Stomach (tissue), 9 donors: ENCODE measurements around the gene SEC11A. TPM values are rescaled to one million over a fixed set of nuclear protein-coding genes. Genes with fewer than 3 reads are reported as not detected.

Experiments
- DNase-seq, 2 donors: peaks; one replicate each; pipeline versions ENCODE4 v3.0.0 to v3.0.0-alpha.2; 2013 to 2019
- H3K27ac ChIP-seq, 5 donors: fragments of 200-600 bp in 4 of 5; sonication (generic) in 4 of 5; one replicate each; pipeline ENCODE4 v1.5.1; 2013 to 2019; ENCODE audit warnings: mild to moderate bottlenecking in 1 of 5, moderate library complexity in 1 of 5
- H3K27me3 ChIP-seq, 3 donors: fragments of 200-600 bp; sonication (generic); one replicate each; pipeline ENCODE4 v1.5.1; 2017 to 2019; ENCODE audit warnings: mixed run types in 1 of 3
- H3K36me3 ChIP-seq, 4 donors: fragments of 200-600 bp; sonication (generic); 1 replicate in 3 of 4; 2 replicates in 1 of 4; pipeline ENCODE4 v1.5.1; 2016 to 2019
- H3K4me1 ChIP-seq, 4 donors: fragments of 200-600 bp; sonication (generic); one replicate each; pipeline ENCODE4 v1.5.1; 2016 to 2019
- H3K4me3 ChIP-seq, 4 donors: fragments of 200-600 bp; sonication (generic) in 3 of 4; one replicate each; pipeline ENCODE4 v1.5.1; 2016 to 2019; ENCODE audit warnings: mild to moderate bottlenecking in 1 of 4
- H3K9me3 ChIP-seq, 4 donors: fragments of 200-600 bp; sonication (generic); one replicate each; pipeline ENCODE4 v1.5.1; 2016 to 2019
- EP300 ChIP-seq: sonication (generic); formaldehyde crosslinking; IDR thresholded peaks from one replicate; pipeline ENCODE4 v1.6.1; 2017; ENCODE audit warnings: antibody characterized with exemption
- POLR2A ChIP-seq, 4 donors: fragments of 450-650 bp; IDR thresholded peaks; one replicate each; pipeline ENCODE4 v1.6.1; 2016; ENCODE audit warnings: antibody characterized with exemption in 4 of 4, control low read depth in 2 of 4, mild to moderate bottlenecking in 1 of 4, moderate library complexity in 1 of 4
- POLR2AphosphoS5 ChIP-seq, 3 donors: sonication (generic); formaldehyde crosslinking; IDR thresholded peaks; one replicate each; pipeline ENCODE4 v1.6.1; 2016; ENCODE audit warnings: antibody characterized with exemption in 3 of 3
- WGBS, 5 donors: extraction: QIAGEN DNeasy Blood & Tissue Kit in 3 of 5; methylation state at CpG; one replicate each; pipeline versions ENCODE4 v1.1.5 to v1.1.7; 2013 to 2018; 5-methylcytosine and 5-hydroxymethylcytosine counted together
- intact Hi-C: fragments of 100-400 bp; cut with DNase I; formaldehyde crosslinking; loops from one replicate; pipeline ENCODE4 v1.15.1; 2023; ENCODE audit warnings: low total_unique reads
- polyA plus RNA-seq, 3 donors: library from polyadenylated mRNA; stranded (reverse); fragments of 200-250 nt; gene quantifications; one replicate each; pipeline ENCODE4 v1.2.3, GENCODE V29; 2013
- total RNA-seq, 5 donors: library from RNA; depleted of rRNA; stranded (reverse); fragments of >200 nt; gene quantifications; one replicate each; pipeline versions ENCODE4 v1.1.0 to v1.2.3, GENCODE V29; 2014 to 2016
- TF ChIP-seq, protein P1 (sequence below), 7 experiments: fragments of 450-650 bp in 4 of 7; fragments of 200-600 bp in 3 of 7; sonication (generic) in 3 of 7; IDR thresholded peaks; one replicate each; pipeline ENCODE4 v1.5.1; 2016 to 2019; ENCODE audit warnings: antibody characterized with exemption in 7 of 7, control low read depth in 2 of 7, mild to moderate bottlenecking in 1 of 7
- donor health status: healthy with polysubstance abuse.
- donor health status: Bipolar disorder and iron deficiency.
- donor health status: healthy.

The SEC11A gene
- total and polyA plus RNA-seq, 8 donors, result 24.3 to 186 (median 101) TPM

DNA sequence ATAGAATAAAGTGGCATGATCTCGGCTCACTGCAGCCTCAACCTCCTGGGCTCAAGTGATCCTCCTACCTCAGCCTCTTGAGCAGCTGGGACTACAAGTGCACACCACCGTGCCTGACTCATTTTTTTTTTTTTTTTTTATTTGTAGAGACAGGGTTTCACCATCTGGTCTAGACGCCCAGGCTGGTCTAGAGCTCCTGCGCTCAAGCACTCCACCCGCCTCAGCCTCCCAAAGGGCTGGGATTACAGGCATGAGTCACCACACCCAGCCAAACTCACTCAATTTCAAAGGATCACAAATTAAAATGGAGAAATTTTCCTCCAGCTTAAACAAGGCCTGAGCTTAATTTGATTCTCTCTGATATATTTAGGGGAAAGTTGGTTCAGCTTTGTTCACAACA lies 30.6 kb downstream of the SEC11A start:
- no peak for DNase-seq
- H3K4me1 ChIP-seq, result no peaks in the 10 kb centered on the region
- WGBS, 5 donors, result 68 to 79% (median 73%) methylated on average over 5 of the region's 5 CpGs
- no peaks in the 10 kb centered on the region for H3K9me3 ChIP-seq
- TF ChIP-seq EP300 (no peak), POLR2AphosphoS5 (IDR thresholded peaks at IDR 0.05) (no peak), POLR2A (IDR thresholded peaks at IDR 0.05) (no peak)
- TF ChIP-seq, protein P1, sequence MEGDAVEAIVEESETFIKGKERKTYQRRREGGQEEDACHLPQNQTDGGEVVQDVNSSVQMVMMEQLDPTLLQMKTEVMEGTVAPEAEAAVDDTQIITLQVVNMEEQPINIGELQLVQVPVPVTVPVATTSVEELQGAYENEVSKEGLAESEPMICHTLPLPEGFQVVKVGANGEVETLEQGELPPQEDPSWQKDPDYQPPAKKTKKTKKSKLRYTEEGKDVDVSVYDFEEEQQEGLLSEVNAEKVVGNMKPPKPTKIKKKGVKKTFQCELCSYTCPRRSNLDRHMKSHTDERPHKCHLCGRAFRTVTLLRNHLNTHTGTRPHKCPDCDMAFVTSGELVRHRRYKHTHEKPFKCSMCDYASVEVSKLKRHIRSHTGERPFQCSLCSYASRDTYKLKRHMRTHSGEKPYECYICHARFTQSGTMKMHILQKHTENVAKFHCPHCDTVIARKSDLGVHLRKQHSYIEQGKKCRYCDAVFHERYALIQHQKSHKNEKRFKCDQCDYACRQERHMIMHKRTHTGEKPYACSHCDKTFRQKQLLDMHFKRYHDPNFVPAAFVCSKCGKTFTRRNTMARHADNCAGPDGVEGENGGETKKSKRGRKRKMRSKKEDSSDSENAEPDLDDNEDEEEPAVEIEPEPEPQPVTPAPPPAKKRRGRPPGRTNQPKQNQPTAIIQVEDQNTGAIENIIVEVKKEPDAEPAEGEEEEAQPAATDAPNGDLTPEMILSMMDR (IDR thresholded peaks at IDR 0.05), result no peak
- no peak overlapping the region for H3K4me3 ChIP-seq
- H3K27me3 ChIP-seq, result no peaks in the 10 kb centered on the region
- H3K27ac ChIP-seq, result peak overlapping the region in 1 of 5 donors; percentile 8
- intact Hi-C loops, result no loop called here
- peaks cover 8 to 88% (median 75%) of the 10 kb centered on the region in 4 donors for H3K36me3 ChIP-seq

DNA sequence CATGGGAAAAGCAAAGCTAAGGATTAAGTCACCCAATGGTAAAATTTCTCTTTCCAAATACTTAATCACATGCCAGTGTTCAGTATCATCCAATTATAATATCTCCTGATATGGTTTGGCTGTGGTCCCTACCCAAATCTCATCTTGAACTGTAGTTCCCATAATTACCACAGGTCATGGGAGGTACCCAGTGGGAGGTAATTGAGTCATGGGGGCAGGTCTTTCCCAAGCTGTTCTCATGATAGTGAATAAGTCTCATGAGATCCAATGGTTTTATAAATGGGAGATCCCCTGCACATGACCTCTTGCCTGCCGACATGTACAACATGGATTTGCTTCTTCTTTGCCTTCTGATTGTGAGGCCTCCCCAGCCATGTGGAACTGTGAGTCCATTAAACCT lies 31.8 kb downstream of the SEC11A start:
- H3K4me1 ChIP-seq, result no peaks in the 10 kb centered on the region
- H3K9me3 ChIP-seq, result no peaks in the 10 kb centered on the region
- DNase-seq, result no peak
- WGBS, 5 donors, result 33 to 100% (median 67%) methylated on average over 1 of the region's 1 CpG
- no peak overlapping the region for H3K27ac ChIP-seq
- H3K27me3 ChIP-seq, result no peaks in the 10 kb centered on the region
- H3K4me3 ChIP-seq, result no peak overlapping the region
- TF ChIP-seq, protein P1 (IDR thresholded peaks at IDR 0.05), result no peak
- TF ChIP-seq POLR2A (IDR thresholded peaks at IDR 0.05) (no peak), POLR2AphosphoS5 (IDR thresholded peaks at IDR 0.05) (no peak), EP300 (no peak)
- peaks cover 8 to 88% (median 77%) of the 10 kb centered on the region in 4 donors for H3K36me3 ChIP-seq
- intact Hi-C loops, result no loop called here

- peaks cover 7 to 82% (median 76%) of the 10 kb centered on the region in 4 donors for H3K36me3 ChIP-seq
- H3K27me3 ChIP-seq, result no peaks in the 10 kb centered on the region
- H3K4me3 ChIP-seq, result no peak overlapping the region
- TF ChIP-seq POLR2AphosphoS5 (IDR thresholded peaks at IDR 0.05), result no peak
- no peak for TF ChIP-seq POLR2A (IDR thresholded peaks at IDR 0.05)
- TF ChIP-seq, protein P1 (IDR thresholded peaks at IDR 0.05), result no peak
- TF ChIP-seq EP300, result no peak
- no peak for DNase-seq
- intact Hi-C loops, result no loop called here
- H3K27ac ChIP-seq, result no peak overlapping the region
- H3K4me1 ChIP-seq, result no peaks in the 10 kb centered on the region
- no peaks in the 10 kb centered on the region for H3K9me3 ChIP-seq
- 91 to 95% (median 94%) methylated on average over 3 of the region's 3 CpGs for WGBS, 5 donors
Measured at GRCh38 chr15:84681831-84682230, 34.1 kb downstream of the SEC11A start.

GRCh38 chr15:84671211-84671610 lies 44.7 kb downstream of the SEC11A start:
- no peaks in the 10 kb centered on the region for H3K27me3 ChIP-seq
- intact Hi-C loops, result no loop called here
- peaks cover 0 to 8% (median 0%) of the 10 kb centered on the region in 4 donors for H3K4me1 ChIP-seq
- H3K4me3 ChIP-seq, result no peak overlapping the region
- DNase-seq, result no peak
- no peak overlapping the region for H3K27ac ChIP-seq
- H3K9me3 ChIP-seq, result no peaks in the 10 kb centered on the region
- TF ChIP-seq POLR2A (IDR thresholded peaks at IDR 0.05), result no peak
- TF ChIP-seq, protein P1 (IDR thresholded peaks at IDR 0.05), result no peak
- TF ChIP-seq POLR2AphosphoS5 (IDR thresholded peaks at IDR 0.05), result no peak
- no peak for TF ChIP-seq EP300
- peaks cover 7 to 84% (median 76%) of the 10 kb centered on the region in 4 donors for H3K36me3 ChIP-seq
